ENCODE data around the gene DAGLA. TPM values are rescaled to one million over a fixed set of nuclear protein-coding genes. Genes with fewer than 3 reads are reported as not detected.
A peak's percentile ranks its signal among the peaks of the same experiment; 100 is the strongest.

The DAGLA gene
- total RNA-seq, 1 donor from 2014 or later = 1.1 TPM

DNA sequence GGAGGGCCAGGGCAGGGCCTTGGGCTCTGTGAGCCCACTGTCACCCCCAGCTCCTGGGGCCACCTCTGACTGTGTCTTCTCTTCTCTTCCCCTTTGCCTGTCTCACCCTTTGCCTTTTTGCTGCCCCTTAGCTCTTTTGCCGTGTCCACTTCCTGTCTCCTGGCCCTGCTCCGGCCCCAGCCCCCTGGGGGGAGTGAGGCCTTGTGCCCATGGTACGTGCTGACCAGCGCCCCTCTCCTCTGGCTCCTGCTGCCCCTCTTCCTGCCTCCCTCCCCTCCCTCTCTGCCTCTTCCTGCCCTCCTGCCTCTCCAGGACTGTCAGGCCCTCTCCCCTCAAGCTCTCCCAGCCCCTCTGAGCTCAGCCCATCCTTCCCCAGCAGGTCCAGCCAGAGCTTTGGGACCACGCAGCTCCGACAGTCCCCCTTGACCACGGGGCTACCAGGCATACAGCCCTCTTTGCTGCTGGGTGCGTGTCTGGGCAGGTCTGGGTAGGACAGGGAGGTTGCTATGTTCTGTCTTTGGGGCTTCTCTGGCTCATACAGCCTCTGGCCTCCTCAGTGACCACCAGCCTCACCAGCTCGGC lies 100.5 kb downstream of the DAGLA start:
- H3F3A ChIP-seq (ENCODE audit: low read depth) = peaks cover 7% of the 10 kb centered on the region
- H4K20me1 ChIP-seq (ENCODE audit: low read depth) = no peaks in the 10 kb centered on the region
- peaks cover 5% of the 10 kb centered on the region for H3K27me3 Mint-ChIP-seq (ENCODE audit: insufficient read depth, low read depth)
- no peaks in the 10 kb centered on the region for H3K36me3 ChIP-seq
- H3K27me3 ChIP-seq = no peaks in the 10 kb centered on the region
- H3K4me3 ChIP-seq = no peak overlapping the region
- H3K9me3 Mint-ChIP-seq = no peaks in the 10 kb centered on the region
- no peak overlapping the region for H3K27ac Mint-ChIP-seq
- TF ChIP-seq EZH2phosphoT487 (IDR thresholded peaks at IDR 0.05) (no peak), EZH2 (IDR thresholded peaks at IDR 0.05) (no peak)
- TF ChIP-seq, protein P1, sequence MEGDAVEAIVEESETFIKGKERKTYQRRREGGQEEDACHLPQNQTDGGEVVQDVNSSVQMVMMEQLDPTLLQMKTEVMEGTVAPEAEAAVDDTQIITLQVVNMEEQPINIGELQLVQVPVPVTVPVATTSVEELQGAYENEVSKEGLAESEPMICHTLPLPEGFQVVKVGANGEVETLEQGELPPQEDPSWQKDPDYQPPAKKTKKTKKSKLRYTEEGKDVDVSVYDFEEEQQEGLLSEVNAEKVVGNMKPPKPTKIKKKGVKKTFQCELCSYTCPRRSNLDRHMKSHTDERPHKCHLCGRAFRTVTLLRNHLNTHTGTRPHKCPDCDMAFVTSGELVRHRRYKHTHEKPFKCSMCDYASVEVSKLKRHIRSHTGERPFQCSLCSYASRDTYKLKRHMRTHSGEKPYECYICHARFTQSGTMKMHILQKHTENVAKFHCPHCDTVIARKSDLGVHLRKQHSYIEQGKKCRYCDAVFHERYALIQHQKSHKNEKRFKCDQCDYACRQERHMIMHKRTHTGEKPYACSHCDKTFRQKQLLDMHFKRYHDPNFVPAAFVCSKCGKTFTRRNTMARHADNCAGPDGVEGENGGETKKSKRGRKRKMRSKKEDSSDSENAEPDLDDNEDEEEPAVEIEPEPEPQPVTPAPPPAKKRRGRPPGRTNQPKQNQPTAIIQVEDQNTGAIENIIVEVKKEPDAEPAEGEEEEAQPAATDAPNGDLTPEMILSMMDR (IDR thresholded peaks at IDR 0.05) = no peak
- H3K79me2 ChIP-seq (ENCODE audit: low read depth) = no peaks in the 10 kb centered on the region
- peaks cover 9% of the 10 kb centered on the region for H3K36me3 Mint-ChIP-seq
- H3K4me1 Mint-ChIP-seq = peaks cover 9% of the 10 kb centered on the region
- no peak overlapping the region for H3K9ac ChIP-seq
- no peak for DNase-seq (ENCODE audit: low spot score)
- no peak overlapping the region for H3K4me3 Mint-ChIP-seq
- no peaks in the 10 kb centered on the region for H3K4me1 ChIP-seq
- no peak overlapping the region for H2AFZ ChIP-seq (replicated peaks)
- H3K4me2 ChIP-seq = no peak overlapping the region
- no peak overlapping the region for H3K27ac ChIP-seq
- H3K9me3 ChIP-seq (ENCODE audit: low read depth) = no peaks in the 10 kb centered on the region

GRCh38 chr11:61781585-61781984 lies 101.4 kb downstream of the DAGLA start:
- Histone ChIP-seq H3K4me1 (no peaks in the 10 kb centered on the region), H3K9ac (no peak overlapping the region), H3K27me3 (no peaks in the 10 kb centered on the region), H3K9me3 (ENCODE audit: low read depth) (no peaks in the 10 kb centered on the region), H3K4me3 (no peak overlapping the region), H3K79me2 (ENCODE audit: low read depth) (no peaks in the 10 kb centered on the region), H3K36me3 (no peaks in the 10 kb centered on the region), H3K27ac (no peak overlapping the region), H2AFZ (replicated peaks) (no peak overlapping the region), H3F3A (ENCODE audit: low read depth) (peaks cover 7% of the 10 kb centered on the region), H3K4me2 (no peak overlapping the region), H4K20me1 (ENCODE audit: low read depth) (no peaks in the 10 kb centered on the region)
- Mint-ChIP-seq H3K27ac (no peak overlapping the region), H3K27me3 (ENCODE audit: insufficient read depth, low read depth) (peaks cover 7% of the 10 kb centered on the region), H3K36me3 (peaks cover 9% of the 10 kb centered on the region), H3K9me3 (no peaks in the 10 kb centered on the region), H3K4me1 (peaks cover 9% of the 10 kb centered on the region), H3K4me3 (no peak overlapping the region)
- TF ChIP-seq EZH2 (IDR thresholded peaks at IDR 0.05) = no peak
- TF ChIP-seq, protein P1 (IDR thresholded peaks at IDR 0.05) = no peak
- TF ChIP-seq EZH2phosphoT487 (IDR thresholded peaks at IDR 0.05) = no peak
- no peak for DNase-seq (ENCODE audit: low spot score)

DNA sequence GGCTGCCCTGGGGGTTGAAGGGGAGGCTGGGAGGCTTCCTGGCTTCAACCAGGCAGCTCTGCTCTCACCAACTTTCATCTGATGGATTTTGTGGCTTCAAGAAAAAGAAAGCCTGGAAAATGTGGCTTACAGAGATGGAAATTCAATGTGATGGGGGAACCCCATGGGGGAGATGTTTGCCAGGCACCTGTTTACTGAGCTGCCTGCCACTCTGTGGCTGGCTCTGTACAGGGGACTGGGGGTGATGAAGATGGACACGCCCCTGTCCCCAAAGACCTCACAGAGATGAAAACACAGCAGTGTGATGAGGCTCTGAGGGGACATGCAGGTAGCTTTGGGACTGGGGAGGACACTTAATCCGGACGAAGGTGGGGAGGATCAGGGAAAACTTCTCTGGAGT lies 102.1 kb downstream of the DAGLA start:
- Histone ChIP-seq H3K27ac (no peak overlapping the region), H3K79me2 (ENCODE audit: low read depth) (no peaks in the 10 kb centered on the region), H3K9ac (no peak overlapping the region), H4K20me1 (ENCODE audit: low read depth) (peaks cover 6% of the 10 kb centered on the region), H3K27me3 (no peaks in the 10 kb centered on the region), H3K4me3 (no peak overlapping the region), H3K9me3 (ENCODE audit: low read depth) (no peaks in the 10 kb centered on the region), H2AFZ (replicated peaks) (no peak overlapping the region), H3F3A (ENCODE audit: low read depth) (peaks cover 7% of the 10 kb centered on the region), H3K36me3 (no peaks in the 10 kb centered on the region), H3K4me1 (no peaks in the 10 kb centered on the region), H3K4me2 (no peak overlapping the region)
- Mint-ChIP-seq H3K9me3 (no peaks in the 10 kb centered on the region), H3K27me3 (ENCODE audit: insufficient read depth, low read depth) (peaks cover 7% of the 10 kb centered on the region), H3K4me3 (no peak overlapping the region), H3K36me3 (peaks cover 12% of the 10 kb centered on the region), H3K4me1 (peaks cover 9% of the 10 kb centered on the region), H3K27ac (peak overlapping the region; percentile 87)
- no peak for DNase-seq (ENCODE audit: low spot score)
- TF ChIP-seq EZH2phosphoT487 (IDR thresholded peaks at IDR 0.05) (no peak), EZH2 (IDR thresholded peaks at IDR 0.05) (no peak)
- TF ChIP-seq, protein P1 (IDR thresholded peaks at IDR 0.05) = no peak

All from neural progenitor cell (in vitro differentiated cells).